Progenitor cell of endocrine pancreas (in vitro differentiated cells): ENCODE measurements around the gene SRCIN1. TPM values are rescaled to one million over a fixed set of nuclear protein-coding genes. Genes with fewer than 3 reads are reported as not detected.

ENCODE experiments used
- DNase-seq: peaks from one replicate; pipeline ENCODE4 v3.0.0; 2021; ENCODE audit warnings: low spot score; ENCODE audit not compliant: unreplicated experiment
- H3K27ac Mint-ChIP-seq: 2 replicates; pipeline ENCODE4 v1.8.0; 2021; ENCODE audit warnings: mild to moderate bottlenecking, moderate library complexity, mixed read lengths
- H3K27me3 Mint-ChIP-seq: 2 replicates; pipeline ENCODE4 v1.8.0; 2021; ENCODE audit warnings: mixed read lengths
- H3K36me3 Mint-ChIP-seq: 2 replicates; pipeline ENCODE4 v1.8.0; 2022; ENCODE audit warnings: mixed read lengths; ENCODE audit not compliant: insufficient read depth
- H3K4me1 Mint-ChIP-seq: 2 replicates; pipeline ENCODE4 v1.8.0; 2021; ENCODE audit warnings: low read depth, mixed read lengths
- H3K4me3 Mint-ChIP-seq: 2 replicates; pipeline ENCODE4 v1.8.0; 2021; ENCODE audit warnings: low read depth, mild to moderate bottlenecking, moderate library complexity, mixed read lengths
- H3K9me3 Mint-ChIP-seq: 2 replicates; pipeline ENCODE4 v1.8.0; 2021; ENCODE audit warnings: low read depth, mixed read lengths
- CTCF ChIP-seq: fragments of 200-600 bp; sonication (generic); IDR thresholded peaks from one replicate; pipeline ENCODE4 v1.5.0; 2021; ENCODE audit warnings: antibody characterized with exemption, mild to moderate bottlenecking; ENCODE audit not compliant: unreplicated experiment
- total RNA-seq: library from RNA; stranded (reverse); gene quantifications from 2 replicates; pipeline ENCODE4 v1.2.1, GENCODE V29; 2021

Gene SRCIN1
- total RNA-seq, 1 donor from 2014 or later: 13.8 TPM

GRCh38 chr17:38599398-38599856, 6.3 kb downstream of the SRCIN1 start:
- peaks cover 32% of the 10 kb centered on the region for H3K27me3 Mint-ChIP-seq
- no peak for DNase-seq
- H3K9me3 Mint-ChIP-seq: no peaks in the 10 kb centered on the region
- H3K4me3 Mint-ChIP-seq: no peak overlapping the region
- H3K36me3 Mint-ChIP-seq: no peaks in the 10 kb centered on the region
- no peak for TF ChIP-seq CTCF
- no peak overlapping the region for H3K27ac Mint-ChIP-seq
- peaks cover 19% of the 10 kb centered on the region for H3K4me1 Mint-ChIP-seq

- Mint-ChIP-seq H3K4me1 (peaks cover 19% of the 10 kb centered on the region), H3K27me3 (peaks cover 31% of the 10 kb centered on the region), H3K9me3 (no peaks in the 10 kb centered on the region), H3K36me3 (no peaks in the 10 kb centered on the region), H3K4me3 (no peak overlapping the region), H3K27ac (peak overlapping the region; percentile 81)
- DNase-seq: no peak
- TF ChIP-seq CTCF: no peak
Measured at GRCh38 chr17:38598995-38599394, 6.8 kb downstream of the SRCIN1 start.

- no peak for TF ChIP-seq CTCF
- Mint-ChIP-seq H3K27ac (peak overlapping the region; percentile 81), H3K27me3 (peaks cover 27% of the 10 kb centered on the region), H3K4me3 (no peak overlapping the region), H3K36me3 (no peaks in the 10 kb centered on the region), H3K9me3 (no peaks in the 10 kb centered on the region), H3K4me1 (peaks cover 17% of the 10 kb centered on the region)
- peak; percentile 80 for DNase-seq
Measured at GRCh38 chr17:38598536-38598935, 7.2 kb downstream of the SRCIN1 start.

DNA sequence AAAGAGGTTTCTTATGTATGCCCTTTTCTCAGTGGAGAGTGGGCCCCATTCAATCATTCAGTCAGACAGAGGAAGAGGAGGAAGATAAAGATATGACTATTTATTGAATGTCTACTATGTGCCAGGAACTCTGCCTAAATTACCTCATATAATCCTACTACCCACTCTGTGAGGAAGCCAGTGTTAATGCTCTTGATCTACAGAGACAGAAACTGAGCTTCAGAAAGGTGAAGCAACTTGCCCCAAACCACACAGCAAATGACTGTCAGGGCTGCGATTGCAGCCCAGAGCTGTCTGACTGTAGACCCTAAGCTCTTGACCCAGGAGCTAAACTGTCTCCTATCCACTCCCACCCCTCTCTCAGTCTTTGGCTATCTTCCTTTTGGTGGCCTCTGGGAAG, 8.4 kb downstream of the SRCIN1 start:
- no peaks in the 10 kb centered on the region for H3K9me3 Mint-ChIP-seq
- no peak for DNase-seq
- no peaks in the 10 kb centered on the region for H3K36me3 Mint-ChIP-seq
- peaks cover 17% of the 10 kb centered on the region for H3K4me1 Mint-ChIP-seq
- H3K4me3 Mint-ChIP-seq: no peak overlapping the region
- TF ChIP-seq CTCF: no peak
- H3K27me3 Mint-ChIP-seq: peaks cover 17% of the 10 kb centered on the region
- H3K27ac Mint-ChIP-seq: no peak overlapping the region

GRCh38 chr17:38596651-38597050, 9.1 kb downstream of the SRCIN1 start:
- no peak overlapping the region for H3K4me3 Mint-ChIP-seq
- H3K36me3 Mint-ChIP-seq: no peaks in the 10 kb centered on the region
- H3K4me1 Mint-ChIP-seq: peaks cover 14% of the 10 kb centered on the region
- no peak for TF ChIP-seq CTCF
- DNase-seq: no peak
- H3K27me3 Mint-ChIP-seq: peaks cover 17% of the 10 kb centered on the region
- no peaks in the 10 kb centered on the region for H3K9me3 Mint-ChIP-seq
- H3K27ac Mint-ChIP-seq: no peak overlapping the region
